DOHH2 (cell line): ENCODE results near the gene FAM3B.

ENCODE experiments used
- H3F3A ChIP-seq: fragments of 200-600 bp; sonication (generic), shearing (Covaris generic); 2 replicates; pipeline ENCODE4 v1.6.0; 2016; ENCODE audit warnings: antibody characterized with exemption, mild to moderate bottlenecking; ENCODE audit not compliant: control insufficient read depth, insufficient read depth
- H3K27ac ChIP-seq: fragments of 200-600 bp; sonication (generic); 2 replicates; pipeline ENCODE4 v1.5.1; 2014; ENCODE audit warnings: low read depth, mild to moderate bottlenecking, low read length, moderate library complexity
- H3K27me3 ChIP-seq: fragments of 200-600 bp; sonication (generic); 2 replicates; pipeline ENCODE4 v1.6.1; 2014; ENCODE audit warnings: mild to moderate bottlenecking, low read length, mixed read lengths; ENCODE audit not compliant: control insufficient read depth
- H3K36me3 ChIP-seq: fragments of 200-600 bp; sonication (generic); 2 replicates; pipeline ENCODE4 v1.6.1; 2014; ENCODE audit warnings: mild to moderate bottlenecking, low read length, moderate library complexity, mixed read lengths; ENCODE audit not compliant: control insufficient read depth
- H3K4me1 ChIP-seq: fragments of 200-600 bp; sonication (generic); 2 replicates; pipeline ENCODE4 v1.6.1; 2014; ENCODE audit warnings: mild to moderate bottlenecking, low read length, mixed read lengths; ENCODE audit not compliant: control insufficient read depth
- H3K4me2 ChIP-seq: fragments of 200-600 bp; sonication (generic); 2 replicates; pipeline ENCODE4 v1.6.0; 2014; ENCODE audit warnings: mild to moderate bottlenecking, low read length, moderate library complexity
- H3K4me3 ChIP-seq: fragments of 200-600 bp; sonication (generic); 2 replicates; pipeline ENCODE4 v1.5.1; 2014; ENCODE audit warnings: mild to moderate bottlenecking, low read length, mixed read lengths
- H3K79me2 ChIP-seq: fragments of 200-600 bp; sonication (generic); 2 replicates; pipeline ENCODE4 v1.6.1; 2014; ENCODE audit warnings: mild to moderate bottlenecking, low read length, mixed read lengths; ENCODE audit not compliant: control insufficient read depth
- H3K9me2 ChIP-seq: fragments of 200-600 bp; sonication (generic); replicated peaks from 2 replicates; pipeline ENCODE4 v1.6.1; 2014; ENCODE audit warnings: mild to moderate bottlenecking, low read length, mixed read lengths; ENCODE audit not compliant: control insufficient read depth
- H3K9me3 ChIP-seq: fragments of 200-600 bp; sonication (generic); 2 replicates; pipeline ENCODE4 v1.6.1; 2014; ENCODE audit warnings: antibody characterized with exemption, low read length, mixed read lengths; ENCODE audit not compliant: control insufficient read depth, insufficient read depth
- H4K20me1 ChIP-seq: fragments of 200-600 bp; sonication (generic); 2 replicates; pipeline ENCODE4 v1.6.0; 2014; ENCODE audit warnings: low read depth, mild to moderate bottlenecking, antibody characterized with exemption, low read length, moderate library complexity; ENCODE audit not compliant: control insufficient read depth, insufficient read depth
- EZH2phosphoT487 ChIP-seq: fragments of 200-600 bp; sonication (generic); IDR thresholded peaks from 2 replicates; pipeline ENCODE4 v1.6.1; 2017; ENCODE audit warnings: borderline replicate concordance, mild to moderate bottlenecking, antibody characterized with exemption, low read length, moderate library complexity, mixed read lengths
- TF ChIP-seq, protein P1 (sequence below): fragments of 200-600 bp; sonication (generic); IDR thresholded peaks from one replicate; pipeline ENCODE4 v1.5.1; 2014; ENCODE audit warnings: antibody characterized with exemption, mild to moderate bottlenecking, low read depth, low read length; ENCODE audit not compliant: poor library complexity, severe bottlenecking

Gene FAM3B

DNA sequence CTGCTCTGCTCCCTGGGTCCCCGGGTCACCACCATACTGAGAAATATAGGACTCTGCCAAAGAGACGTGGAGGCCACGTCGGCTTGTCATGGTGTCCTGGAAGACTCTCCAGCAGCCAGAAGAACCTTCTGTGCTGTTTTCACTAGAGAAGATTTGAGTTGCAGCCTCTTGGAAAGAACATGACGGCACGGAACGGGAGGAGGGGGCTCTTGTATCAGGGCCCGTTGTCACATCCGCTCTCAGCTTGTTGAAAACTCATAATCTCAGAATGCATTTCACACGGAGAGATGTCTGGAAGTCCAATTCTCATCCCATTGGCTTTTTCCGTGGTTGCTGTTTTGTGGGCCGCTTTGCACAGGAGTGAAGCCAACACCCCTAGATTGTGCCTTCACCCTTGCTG is 39.4 kb upstream of the FAM3B start:
- Histone ChIP-seq H3K4me2 (no peak overlapping the region), H4K20me1 (no peaks in the 10 kb centered on the region), H3K36me3 (no peaks in the 10 kb centered on the region), H3K9me2 (no peaks in the 10 kb centered on the region), H3F3A (no peaks in the 10 kb centered on the region), H3K79me2 (no peaks in the 10 kb centered on the region), H3K4me1 (no peaks in the 10 kb centered on the region), H3K4me3 (no peak overlapping the region), H3K27me3 (no peaks in the 10 kb centered on the region), H3K27ac (no peak overlapping the region), H3K9me3 (no peaks in the 10 kb centered on the region)
- no peak for TF ChIP-seq EZH2phosphoT487
- TF ChIP-seq, protein P1, sequence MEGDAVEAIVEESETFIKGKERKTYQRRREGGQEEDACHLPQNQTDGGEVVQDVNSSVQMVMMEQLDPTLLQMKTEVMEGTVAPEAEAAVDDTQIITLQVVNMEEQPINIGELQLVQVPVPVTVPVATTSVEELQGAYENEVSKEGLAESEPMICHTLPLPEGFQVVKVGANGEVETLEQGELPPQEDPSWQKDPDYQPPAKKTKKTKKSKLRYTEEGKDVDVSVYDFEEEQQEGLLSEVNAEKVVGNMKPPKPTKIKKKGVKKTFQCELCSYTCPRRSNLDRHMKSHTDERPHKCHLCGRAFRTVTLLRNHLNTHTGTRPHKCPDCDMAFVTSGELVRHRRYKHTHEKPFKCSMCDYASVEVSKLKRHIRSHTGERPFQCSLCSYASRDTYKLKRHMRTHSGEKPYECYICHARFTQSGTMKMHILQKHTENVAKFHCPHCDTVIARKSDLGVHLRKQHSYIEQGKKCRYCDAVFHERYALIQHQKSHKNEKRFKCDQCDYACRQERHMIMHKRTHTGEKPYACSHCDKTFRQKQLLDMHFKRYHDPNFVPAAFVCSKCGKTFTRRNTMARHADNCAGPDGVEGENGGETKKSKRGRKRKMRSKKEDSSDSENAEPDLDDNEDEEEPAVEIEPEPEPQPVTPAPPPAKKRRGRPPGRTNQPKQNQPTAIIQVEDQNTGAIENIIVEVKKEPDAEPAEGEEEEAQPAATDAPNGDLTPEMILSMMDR: no peak

DNA sequence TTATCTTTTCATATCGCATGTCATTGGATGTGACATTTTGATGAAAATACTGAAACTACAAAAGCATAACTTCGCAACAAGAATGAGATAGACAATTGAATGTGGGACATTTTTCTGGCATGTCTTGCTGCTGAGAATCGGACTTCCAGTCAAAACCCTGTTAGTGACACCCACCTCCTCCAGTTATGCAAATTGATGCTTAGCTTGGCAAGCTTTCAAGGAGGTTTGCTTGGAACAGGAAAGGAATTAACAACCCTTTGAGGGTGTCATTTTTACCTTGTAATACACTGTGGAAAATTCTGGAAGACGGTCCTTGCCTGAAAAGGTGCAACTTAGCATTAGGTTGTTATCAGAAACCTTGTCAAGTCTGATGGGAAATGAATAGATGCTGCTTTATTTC is 38.8 kb upstream of the FAM3B start:
- TF ChIP-seq EZH2phosphoT487: no peak
- TF ChIP-seq, protein P1: no peak
- no peak overlapping the region for H3K4me2 ChIP-seq

DNA sequence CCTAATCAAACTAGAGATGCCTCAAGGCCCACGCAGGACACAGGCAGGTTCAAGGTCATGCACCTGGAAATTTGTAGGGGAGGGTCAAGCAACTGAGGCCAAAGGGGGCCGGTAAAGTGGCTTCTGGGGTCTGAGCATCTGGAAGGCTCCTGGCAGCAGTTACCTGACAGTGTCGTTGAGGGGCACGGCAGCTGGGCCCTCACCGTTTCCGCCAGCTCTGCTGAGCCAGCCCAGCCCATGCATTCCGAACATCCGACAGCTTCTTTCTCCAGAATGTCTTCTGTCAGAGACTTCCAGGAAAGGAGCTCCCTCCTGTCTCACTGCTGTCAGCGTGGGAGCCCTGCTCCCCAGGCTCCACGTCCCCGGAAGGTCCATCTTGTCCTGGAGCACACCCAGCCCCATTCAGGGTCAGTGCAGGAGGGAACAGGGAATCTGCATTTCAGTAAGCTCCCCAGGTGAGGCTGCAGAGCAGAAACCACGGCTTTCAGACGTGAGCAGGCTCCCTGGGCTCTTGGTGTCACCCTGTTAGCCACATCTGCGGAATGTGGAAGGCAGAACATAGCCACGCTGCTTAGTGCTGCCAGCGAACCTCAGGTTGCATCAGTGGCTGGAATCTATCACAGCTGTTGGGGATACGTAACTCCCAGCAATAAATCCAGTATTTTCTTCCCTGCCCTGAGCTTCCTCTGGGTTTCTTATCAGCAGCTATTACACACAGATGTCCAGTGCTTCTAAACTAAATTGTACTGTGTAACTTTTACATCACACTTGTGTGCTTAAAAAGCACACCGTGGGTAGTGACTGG is 36.3 kb upstream of the FAM3B start:
- TF ChIP-seq, protein P1: no peak
- TF ChIP-seq EZH2phosphoT487: no peak

More for the DNA sequence above, 38.8 kb upstream of the FAM3B start:
- H3K27me3 ChIP-seq: peaks cover under 1% of the 10 kb centered on the region
- no peaks in the 10 kb centered on the region for H3K79me2 ChIP-seq
- H3K4me1 ChIP-seq: no peaks in the 10 kb centered on the region
- no peaks in the 10 kb centered on the region for H3K9me3 ChIP-seq
- H3K9me2 ChIP-seq: no peaks in the 10 kb centered on the region
- H3K4me3 ChIP-seq: no peak overlapping the region
- no peak overlapping the region for H3K27ac ChIP-seq
- H4K20me1 ChIP-seq: no peaks in the 10 kb centered on the region
- no peaks in the 10 kb centered on the region for H3F3A ChIP-seq
- no peaks in the 10 kb centered on the region for H3K36me3 ChIP-seq

More for the DNA sequence above, 36.3 kb upstream of the FAM3B start:
- no peaks in the 10 kb centered on the region for H3K9me3 ChIP-seq
- H4K20me1 ChIP-seq: no peaks in the 10 kb centered on the region
- H3K4me3 ChIP-seq: no peak overlapping the region
- H3K79me2 ChIP-seq: no peaks in the 10 kb centered on the region
- H3K9me2 ChIP-seq: no peaks in the 10 kb centered on the region
- no peaks in the 10 kb centered on the region for H3K36me3 ChIP-seq
- no peak overlapping the region for H3K27ac ChIP-seq
- H3K4me1 ChIP-seq: no peaks in the 10 kb centered on the region
- H3K4me2 ChIP-seq: no peak overlapping the region
- no peaks in the 10 kb centered on the region for H3F3A ChIP-seq
- H3K27me3 ChIP-seq: peaks cover 4% of the 10 kb centered on the region
